WTC11 (cell line): Measurements from ENCODE around the gene SYNJ2. TPM values are rescaled to one million over a fixed set of nuclear protein-coding genes. Genes with fewer than 3 reads are reported as not detected.

Source experiments
- ATAC-seq: fragments of 200-7000 bp; cut with Tn5 transposase; 2 replicates; pipeline ENCODE4 v1.10.0; 2021; ENCODE audit warnings: mild to moderate bottlenecking, moderate library complexity
- CTCF ChIA-PET: fragments of 300-600 bp; sonication (Branson Sonifier 250); formaldehyde crosslinking; loops from one replicate; lab custom pipeline; 2021; ENCODE audit warnings: antibody characterized with exemption; lab: Charles Lee
- POLR2A ChIA-PET: fragments of 350-600 bp; sonication (Branson Sonifier 250); formaldehyde crosslinking; loops from one replicate; lab custom pipeline; 2021; ENCODE audit warnings: antibody characterized with exemption; lab: Charles Lee
- DNase-seq: peaks from one replicate; pipeline ENCODE4 v3.0.0; 2021; ENCODE audit warnings: low spot score
- H3K27ac Mint-ChIP-seq: 2 replicates; pipeline ENCODE4 v1.8.0; 2021; ENCODE audit warnings: mixed read lengths
- H3K27me3 Mint-ChIP-seq: 2 replicates; pipeline ENCODE4 v1.8.0; 2021; ENCODE audit warnings: low read depth, mild to moderate bottlenecking, moderate library complexity, mixed read lengths
- H3K36me3 Mint-ChIP-seq: 2 replicates; pipeline ENCODE4 v1.8.0; 2021; ENCODE audit warnings: mixed read lengths
- H3K4me1 Mint-ChIP-seq: 2 replicates; pipeline ENCODE4 v1.8.0; 2022; ENCODE audit warnings: mixed read lengths
- H3K4me3 Mint-ChIP-seq: 2 replicates; pipeline ENCODE4 v1.8.0; 2021; ENCODE audit warnings: mild to moderate bottlenecking, moderate library complexity, mixed read lengths
- H3K9me3 Mint-ChIP-seq: 2 replicates; pipeline ENCODE4 v1.8.0; 2021; ENCODE audit warnings: mixed read lengths
- ATF1 ChIP-seq: sonication (generic); formaldehyde crosslinking; IDR thresholded peaks from 2 replicates; pipeline ENCODE4 v1.8.1; 2023; ENCODE audit warnings: mild to moderate bottlenecking, moderate library complexity, missing genetic modification reagents
- CDX4 ChIP-seq: fragments of 250-450 bp; sonication (Bioruptor Pico); IDR thresholded peaks from 2 replicates; pipeline ENCODE4 v1.9.0; 2021; ENCODE audit warnings: moderate library complexity, mild to moderate bottlenecking, inconsistent platforms, borderline replicate concordance
- CREB1 ChIP-seq: sonication (generic); formaldehyde crosslinking; IDR thresholded peaks from 2 replicates; pipeline ENCODE4 v1.8.0; 2023; ENCODE audit warnings: mild to moderate bottlenecking, missing genetic modification reagents
- CREM ChIP-seq: sonication (generic); formaldehyde crosslinking; IDR thresholded peaks from 2 replicates; pipeline ENCODE4 v1.8.1; 2022; ENCODE audit warnings: mild to moderate bottlenecking, missing genetic modification reagents, moderate library complexity
- ELF4 ChIP-seq: sonication (generic); formaldehyde crosslinking; IDR thresholded peaks from 2 replicates; pipeline ENCODE4 v1.8.1; 2022; ENCODE audit warnings: low read depth, mild to moderate bottlenecking, moderate library complexity, missing genetic modification reagents
- ESRRA ChIP-seq: sonication (generic); formaldehyde crosslinking; IDR thresholded peaks from 2 replicates; pipeline ENCODE4 v1.8.1; 2022; ENCODE audit warnings: mild to moderate bottlenecking, missing genetic modification reagents, borderline replicate concordance
- ETV6 ChIP-seq: sonication (generic); formaldehyde crosslinking; IDR thresholded peaks from 2 replicates; pipeline ENCODE4 v1.8.1; 2022; ENCODE audit warnings: mild to moderate bottlenecking, missing genetic modification reagents
- GRHL2 ChIP-seq: fragments of 250-450 bp; sonication (Bioruptor Pico); IDR thresholded peaks from 2 replicates; pipeline ENCODE4 v1.8.0; 2022; ENCODE audit warnings: mild to moderate bottlenecking, moderate library complexity; ENCODE audit not compliant: insufficient replicate concordance, severe bottlenecking
- IRF1 ChIP-seq: sonication (generic); formaldehyde crosslinking; IDR thresholded peaks from 2 replicates; pipeline ENCODE4 v1.8.0; 2023; ENCODE audit warnings: missing genetic modification reagents
- IRF2 ChIP-seq: sonication (generic); formaldehyde crosslinking; IDR thresholded peaks from 2 replicates; pipeline ENCODE4 v1.8.0; 2022; ENCODE audit warnings: low read depth, missing genetic modification reagents, borderline replicate concordance
- JAZF1 ChIP-seq: fragments of 250-450 bp; sonication (Bioruptor Pico); IDR thresholded peaks from 2 replicates; pipeline ENCODE4 v1.9.0; 2021; ENCODE audit warnings: moderate library complexity, mild to moderate bottlenecking, inconsistent platforms
- JUN ChIP-seq: sonication (generic); formaldehyde crosslinking; IDR thresholded peaks from 2 replicates; pipeline ENCODE4 v1.8.0; 2023; ENCODE audit warnings: mild to moderate bottlenecking, missing genetic modification reagents
- MXD4 ChIP-seq: fragments of 250-450 bp; sonication (Bioruptor Pico); IDR thresholded peaks from 2 replicates; pipeline ENCODE4 v1.8.0; 2021; ENCODE audit warnings: mild to moderate bottlenecking, moderate library complexity, borderline replicate concordance
- NFE2L1 ChIP-seq: sonication (generic); formaldehyde crosslinking; IDR thresholded peaks from 2 replicates; pipeline ENCODE4 v1.8.1; 2023; ENCODE audit warnings: missing genetic modification reagents
- NR1H2 ChIP-seq: sonication (generic); formaldehyde crosslinking; IDR thresholded peaks from 2 replicates; pipeline ENCODE4 v1.9.0; 2021; ENCODE audit warnings: mild to moderate bottlenecking, moderate library complexity, missing genetic modification reagents
- OVOL2 ChIP-seq: fragments of 250-450 bp; sonication (Bioruptor Pico); IDR thresholded peaks from 2 replicates; pipeline ENCODE4 v1.9.0; 2021; ENCODE audit warnings: mild to moderate bottlenecking, borderline replicate concordance
- PREB ChIP-seq: sonication (generic); formaldehyde crosslinking; IDR thresholded peaks from 2 replicates; pipeline ENCODE4 v1.8.1; 2022; ENCODE audit warnings: mild to moderate bottlenecking, missing genetic modification reagents, moderate library complexity, borderline replicate concordance
- PRRX2 ChIP-seq: fragments of 250-450 bp; sonication (Bioruptor Pico); IDR thresholded peaks from 2 replicates; pipeline ENCODE4 v1.8.0; 2021; ENCODE audit warnings: mild to moderate bottlenecking
- RELA ChIP-seq: sonication (generic); formaldehyde crosslinking; IDR thresholded peaks from 2 replicates; pipeline ENCODE4 v1.8.1; 2022; ENCODE audit warnings: missing genetic modification reagents, mild to moderate bottlenecking, borderline replicate concordance
- SMAD4 ChIP-seq: sonication (generic); formaldehyde crosslinking; IDR thresholded peaks from 2 replicates; pipeline ENCODE4 v1.8.0; 2022; ENCODE audit warnings: mild to moderate bottlenecking, missing genetic modification reagents
- SOX15 ChIP-seq: fragments of 250-450 bp; sonication (Bioruptor Pico); IDR thresholded peaks from 2 replicates; pipeline ENCODE4 v1.9.0; 2021; ENCODE audit warnings: mild to moderate bottlenecking
- TCF7 ChIP-seq: sonication (generic); formaldehyde crosslinking; IDR thresholded peaks from 2 replicates; pipeline ENCODE4 v1.8.0; 2022; ENCODE audit warnings: mild to moderate bottlenecking, low read depth, missing genetic modification reagents, moderate library complexity
- ZNF317 ChIP-seq: sonication (generic); formaldehyde crosslinking; IDR thresholded peaks from 2 replicates; pipeline ENCODE4 v1.8.1; 2023; ENCODE audit warnings: low read depth, mild to moderate bottlenecking, moderate library complexity, missing genetic modification reagents, borderline replicate concordance
- ZNF416 ChIP-seq: fragments of 250-450 bp; sonication (Bioruptor Pico); IDR thresholded peaks from 2 replicates; pipeline ENCODE4 v1.9.0; 2021; ENCODE audit warnings: mild to moderate bottlenecking, inconsistent platforms
- ZNF671 ChIP-seq: fragments of 250-450 bp; sonication (Bioruptor Pico); IDR thresholded peaks from 2 replicates; pipeline ENCODE4 v1.8.0; 2021; ENCODE audit warnings: mild to moderate bottlenecking
- total RNA-seq: library from RNA; stranded (reverse); gene quantifications from 3 replicates; pipeline ENCODE4 v1.2.3, GENCODE V29; 2021
- TF ChIP-seq, protein P1 (sequence below): sonication (generic); formaldehyde crosslinking; IDR thresholded peaks from 2 replicates; pipeline ENCODE4 v1.8.0; 2022; ENCODE audit warnings: mild to moderate bottlenecking, missing genetic modification reagents
- TF ChIP-seq, protein P2 (sequence below): fragments of 250-450 bp; sonication (Bioruptor Pico); conservative IDR thresholded peaks from 2 replicates; pipeline ENCODE4 v1.9.0; 2021; ENCODE audit warnings: mild to moderate bottlenecking

SYNJ2 gene
- total RNA-seq, 1 experiment from 2014 or later: 15.3 TPM

- CTCF ChIA-PET: interaction anchor here (0.6 to 1.1 kb wide), 2 partner anchors 27 to 189 kb away, joined by 3 to 4 read pairs; no protein-coding TSS in a partner anchor
- Mint-ChIP-seq H3K27ac (no peak overlapping the region), H3K27me3 (no peaks in the 10 kb centered on the region), H3K36me3 (peaks cover 11% of the 10 kb centered on the region), H3K9me3 (no peaks in the 10 kb centered on the region), H3K4me3 (no peak overlapping the region), H3K4me1 (peaks cover 30% of the 10 kb centered on the region)
- TF ChIP-seq SMAD4 (CRISPR knock-in tag) (no peak), MXD4 (no peak), CDX4 (CRISPR knock-in tag) (no peak)
- ATAC-seq (no peak), DNase-seq (no peak)
- POLR2A ChIA-PET: no interaction called here
These were observed 41.3 kb downstream of the SYNJ2 start for GRCh38 chr6:158022749-158023596.

DNA sequence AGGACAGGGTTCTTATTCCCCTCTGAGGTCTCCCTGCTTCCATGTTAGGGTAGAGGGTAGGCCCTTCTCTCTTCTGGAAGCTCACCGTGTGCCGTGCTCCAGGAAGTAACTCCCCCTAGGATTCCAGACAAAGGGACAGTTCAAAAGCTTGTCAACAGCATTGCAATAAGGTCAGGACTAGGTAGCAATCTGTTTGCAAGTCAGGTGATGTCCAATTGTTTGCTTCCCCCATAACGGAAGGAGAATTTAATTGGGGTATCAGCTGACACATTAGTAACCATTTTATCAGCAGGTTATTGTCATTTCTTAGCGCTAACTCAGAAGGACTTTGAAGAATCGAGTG lies 41.9 kb downstream of the SYNJ2 start:
- ATAC-seq (no peak), DNase-seq (no peak)
- no peaks in the 10 kb centered on the region for H3K9me3 Mint-ChIP-seq
- ChIA-PET CTCF (interaction anchor here (0.6 kb wide), 1 partner anchor 189 kb away, joined by 3 read pairs; no protein-coding TSS in a partner anchor), POLR2A (no interaction called here)
- no peak overlapping the region for H3K4me3 Mint-ChIP-seq
- peaks cover 11% of the 10 kb centered on the region for H3K36me3 Mint-ChIP-seq
- TF ChIP-seq JUN (CRISPR knock-in tag) (no peak), ZNF416 (CRISPR knock-in tag) (no peak), SOX15 (CRISPR knock-in tag) (no peak), ZNF317 (CRISPR knock-in tag) (no peak), JAZF1 (no peak), NFE2L1 (CRISPR knock-in tag) (no peak), ATF1 (CRISPR knock-in tag) (no peak)
- peaks cover 29% of the 10 kb centered on the region for H3K4me1 Mint-ChIP-seq
- H3K27me3 Mint-ChIP-seq: no peaks in the 10 kb centered on the region
- no peak overlapping the region for H3K27ac Mint-ChIP-seq

DNA sequence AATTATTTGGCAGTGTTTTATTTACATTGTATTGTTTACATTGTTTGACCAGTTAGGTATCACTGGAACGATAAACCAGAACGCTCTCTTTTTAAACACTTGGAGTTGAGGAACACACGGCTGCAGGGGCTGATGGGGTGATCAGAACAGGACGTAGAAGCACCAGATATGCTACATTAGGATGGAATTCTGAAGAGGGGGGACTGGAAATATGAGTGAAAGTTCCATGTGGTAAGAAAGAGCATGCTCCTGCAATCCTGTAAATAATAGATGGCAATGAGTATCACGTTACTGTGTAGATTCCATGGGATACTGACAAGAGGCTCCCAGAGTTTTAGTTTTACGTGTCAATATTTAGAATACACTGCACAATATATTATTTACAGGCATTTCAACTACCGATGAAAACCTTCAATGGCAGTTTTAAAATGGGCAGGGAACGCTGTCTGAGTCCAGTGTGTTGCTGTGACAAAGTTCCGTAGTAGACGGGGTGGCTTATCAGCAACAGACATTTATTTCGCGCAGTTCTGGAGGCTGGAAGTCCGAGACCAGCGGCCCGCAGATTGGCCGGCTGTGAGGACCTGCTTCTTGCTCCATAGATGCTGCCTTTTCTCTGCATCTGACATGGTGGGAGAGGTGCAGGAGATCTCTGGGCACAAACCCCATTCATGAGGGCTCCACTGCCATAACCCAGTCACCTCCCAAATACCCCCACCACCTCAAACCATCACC lies 43.1 kb downstream of the SYNJ2 start:
- ATAC-seq (no peak), DNase-seq (no peak)
- POLR2A ChIA-PET: no interaction called here
- H3K27me3 Mint-ChIP-seq: no peaks in the 10 kb centered on the region
- CTCF ChIA-PET: no interaction called here
- H3K4me1 Mint-ChIP-seq: peaks cover 23% of the 10 kb centered on the region
- TF ChIP-seq CREB1 (CRISPR knock-in tag): no peak
- TF ChIP-seq, protein P1, sequence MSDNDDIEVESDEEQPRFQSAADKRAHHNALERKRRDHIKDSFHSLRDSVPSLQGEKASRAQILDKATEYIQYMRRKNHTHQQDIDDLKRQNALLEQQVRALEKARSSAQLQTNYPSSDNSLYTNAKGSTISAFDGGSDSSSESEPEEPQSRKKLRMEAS: no peak
- no peak for TF ChIP-seq IRF1 (CRISPR knock-in tag)
- TF ChIP-seq, protein P2, sequence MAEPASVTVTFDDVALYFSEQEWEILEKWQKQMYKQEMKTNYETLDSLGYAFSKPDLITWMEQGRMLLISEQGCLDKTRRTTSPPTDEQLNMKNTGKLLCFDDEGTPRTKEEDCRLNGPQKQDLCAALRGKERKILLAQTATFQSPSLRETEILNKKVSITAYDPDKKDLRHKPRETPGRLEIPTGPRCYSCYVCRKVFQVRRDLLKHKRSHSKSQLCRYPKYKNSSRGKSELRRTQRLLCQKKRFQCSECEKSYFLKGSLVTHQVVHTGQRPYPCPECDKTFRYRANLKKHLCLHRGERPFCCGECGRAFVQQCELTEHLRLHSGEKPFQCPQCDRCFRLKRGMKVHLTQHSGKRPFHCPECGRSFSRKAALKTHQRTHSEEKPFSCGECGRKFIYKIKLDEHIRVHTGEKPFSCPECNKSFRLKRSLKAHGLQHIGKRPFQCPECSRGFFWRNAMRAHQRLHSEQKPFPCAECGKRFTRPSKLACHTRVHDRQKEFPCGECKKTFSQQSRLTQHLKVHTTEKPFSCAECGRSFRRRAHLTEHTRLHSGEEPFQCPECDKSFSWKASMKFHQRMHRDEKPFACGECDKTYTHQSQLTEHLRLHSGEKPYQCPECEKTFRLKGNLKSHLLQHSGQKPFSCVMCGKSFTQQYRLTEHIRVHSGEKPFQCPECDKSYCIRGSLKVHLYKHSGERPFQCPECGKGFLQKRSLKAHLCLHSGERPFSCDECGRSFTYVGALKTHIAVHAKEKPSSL: no peak
- no peak for TF ChIP-seq ZNF671 (CRISPR knock-in tag)
- TF ChIP-seq ELF4: no peak
- TF ChIP-seq NR1H2 (CRISPR knock-in tag): no peak
- TF ChIP-seq CREM (CRISPR knock-in tag): no peak
- TF ChIP-seq GRHL2 (CRISPR knock-in tag): no peak
- TF ChIP-seq ETV6 (CRISPR knock-in tag): no peak
- no peak for TF ChIP-seq OVOL2 (CRISPR knock-in tag)
- TF ChIP-seq PRRX2 (CRISPR knock-in tag): no peak
- TF ChIP-seq IRF2: no peak
- TF ChIP-seq ESRRA: no peak
- TF ChIP-seq PREB: no peak
- TF ChIP-seq TCF7 (CRISPR knock-in tag): no peak
- TF ChIP-seq ZNF416 (CRISPR knock-in tag): no peak
- TF ChIP-seq CDX4 (CRISPR knock-in tag): no peak
- no peak for TF ChIP-seq RELA (CRISPR knock-in tag)
- H3K27ac Mint-ChIP-seq: no peak overlapping the region
- H3K9me3 Mint-ChIP-seq: no peaks in the 10 kb centered on the region
- no peak overlapping the region for H3K4me3 Mint-ChIP-seq
- H3K36me3 Mint-ChIP-seq: peaks cover 11% of the 10 kb centered on the region
